NCI-H1417 (cell line): ENCODE results near the gene C9orf85.
"Not testable (repeated sequence)": the region's sequence is repeated elsewhere in the genome, so short reads cannot be mapped to it uniquely, and the experiment has no call there.

Experiments used
- DNase-seq, 3 experiments: peaks; one replicate each; lab custom pipeline; 2025; lab: John Stamatoyannopoulos, UW

C9orf85 gene

GRCh38 chr9:71911061-71911907 lies at the start of gene C9orf85, which contains the start of gene ABHD17B:
C9orf85 (plus strand) TSS chr9:71911639; CDS start chr9:71911735, 96 bp downstream.
ABHD17B (minus strand) TSS chr9:71911193; CDS start chr9:71875080, 36,113 bp downstream.
- peak; percentile 96 to 100 (median 100) for DNase-seq

- DNase-seq: no peak
Observed at GRCh38 chr9:71863631-71864030, 47.8 kb upstream of the C9orf85 start.

GRCh38 chr9:71875345-71875744 lies 36.1 kb upstream of the C9orf85 start:
- no peak for DNase-seq

DNA sequence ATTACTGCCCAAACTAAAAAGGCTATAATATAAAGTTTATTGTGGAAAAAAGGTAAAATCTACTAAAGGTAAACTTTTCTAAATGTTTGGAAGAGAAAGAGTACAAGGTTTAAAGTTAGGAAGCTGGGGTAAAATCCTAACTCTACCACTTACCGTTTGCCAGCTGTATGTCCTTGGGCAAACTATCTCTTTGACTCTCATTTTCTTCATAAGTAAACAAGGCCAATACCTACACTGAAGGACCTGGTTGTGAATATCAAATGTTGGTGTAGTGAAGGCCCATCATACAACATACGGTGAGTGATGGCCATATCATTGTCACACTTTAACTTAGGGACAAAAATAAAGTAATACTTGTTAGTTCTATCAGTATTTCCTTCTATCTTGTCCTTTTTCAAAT lies 35.3 kb upstream of the C9orf85 start:
- DNase-seq: no peak

GRCh38 chr9:71876829-71877228 lies 34.6 kb upstream of the C9orf85 start:
- no peak for DNase-seq

DNA sequence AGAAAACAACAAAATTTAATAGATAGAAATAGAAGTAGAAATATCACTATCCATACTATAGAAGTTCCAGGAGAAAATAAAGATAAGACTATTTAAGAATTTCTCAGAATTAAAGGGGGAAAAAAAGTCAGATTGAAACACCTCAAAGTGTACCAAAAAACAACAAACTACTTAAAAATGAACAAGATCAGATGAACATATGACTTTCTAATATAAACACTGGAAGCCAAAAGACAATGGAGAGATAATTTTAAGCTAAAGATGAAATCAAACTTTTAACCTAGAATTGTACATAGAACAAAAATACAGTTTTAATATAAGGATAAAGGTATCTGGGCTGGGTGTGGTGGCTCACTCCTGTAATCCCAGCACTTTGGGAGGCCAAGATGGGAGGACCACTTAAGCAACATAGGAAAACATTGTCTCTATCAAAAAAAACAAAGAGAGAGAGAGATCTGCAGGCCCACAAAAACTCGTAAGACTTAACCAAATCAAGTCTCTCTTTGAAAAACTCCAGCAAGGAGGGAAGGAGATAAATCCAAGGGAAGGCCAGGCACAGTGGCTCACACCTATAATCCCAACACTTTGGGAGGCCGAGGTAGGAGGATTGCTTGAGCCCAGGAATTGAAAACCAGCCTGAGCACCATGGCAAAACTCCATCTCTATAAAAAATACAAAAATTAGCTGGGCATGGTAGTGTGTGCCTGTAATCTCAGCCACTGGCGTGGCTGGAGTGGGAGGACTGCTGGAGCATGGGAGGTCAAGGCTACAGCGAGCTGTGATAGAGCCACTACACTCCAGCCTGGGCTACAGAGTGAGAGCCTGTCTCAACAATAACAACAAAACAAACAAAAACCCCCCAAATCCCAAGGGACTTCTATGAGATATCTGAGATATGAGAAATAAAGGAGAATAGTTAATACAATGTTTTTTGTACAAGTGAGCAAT lies 32.8 kb upstream of the C9orf85 start:
- DNase-seq: no peak

GRCh38 chr9:71879644-71880174 lies 31.7 kb upstream of the C9orf85 start:
- DNase-seq: no peak

- no peak for DNase-seq
Observed at GRCh38 chr9:71884005-71884404, 27.4 kb upstream of the C9orf85 start.

- no peak for DNase-seq
Observed at GRCh38 chr9:71885467-71885866, 26.0 kb upstream of the C9orf85 start.

DNA sequence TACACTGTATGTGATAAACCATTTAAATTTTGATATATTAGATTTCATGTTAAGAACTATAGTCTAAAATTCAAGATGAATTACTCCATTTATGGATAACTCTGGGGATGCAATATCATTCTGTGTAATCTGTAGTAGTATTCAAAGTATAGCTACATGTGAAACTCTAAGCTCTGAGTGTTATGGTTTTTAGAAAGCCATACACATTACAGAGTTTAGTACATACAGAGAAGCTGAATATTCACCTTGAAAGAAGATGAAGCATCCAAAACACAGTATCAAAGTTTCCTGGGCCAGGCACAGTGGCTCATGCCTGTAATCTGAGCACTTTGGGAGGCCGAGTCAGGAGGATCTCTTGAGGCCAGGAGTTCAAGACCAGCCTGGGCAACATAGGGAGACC lies 25.4 kb upstream of the C9orf85 start:
- DNase-seq: no peak

DNA sequence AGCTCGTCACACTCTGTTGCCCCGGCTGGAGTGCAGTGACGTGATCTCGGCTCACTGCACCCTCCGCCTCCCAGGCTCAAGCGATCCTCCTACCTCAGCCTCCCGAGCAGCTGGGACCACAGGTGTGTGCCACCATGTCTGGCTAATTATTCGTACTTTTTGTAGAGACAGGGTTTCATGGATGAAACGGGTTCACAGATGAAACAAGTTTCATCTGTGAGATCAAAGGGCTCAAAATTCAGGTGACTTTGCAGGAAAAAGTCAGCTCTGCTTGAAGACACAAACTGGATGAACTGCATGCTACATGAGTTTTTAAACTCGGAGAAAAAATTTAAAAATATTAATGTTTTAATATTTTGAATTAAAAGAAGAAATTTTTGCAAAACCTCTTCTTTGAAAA lies 24.9 kb upstream of the C9orf85 start:
- no peak for DNase-seq

- DNase-seq: no peak
Observed at GRCh38 chr9:71887362-71887761, 24.1 kb upstream of the C9orf85 start.

- DNase-seq: no peak
Observed at GRCh38 chr9:71890042-71890679, 21.3 kb upstream of the C9orf85 start.

DNA sequence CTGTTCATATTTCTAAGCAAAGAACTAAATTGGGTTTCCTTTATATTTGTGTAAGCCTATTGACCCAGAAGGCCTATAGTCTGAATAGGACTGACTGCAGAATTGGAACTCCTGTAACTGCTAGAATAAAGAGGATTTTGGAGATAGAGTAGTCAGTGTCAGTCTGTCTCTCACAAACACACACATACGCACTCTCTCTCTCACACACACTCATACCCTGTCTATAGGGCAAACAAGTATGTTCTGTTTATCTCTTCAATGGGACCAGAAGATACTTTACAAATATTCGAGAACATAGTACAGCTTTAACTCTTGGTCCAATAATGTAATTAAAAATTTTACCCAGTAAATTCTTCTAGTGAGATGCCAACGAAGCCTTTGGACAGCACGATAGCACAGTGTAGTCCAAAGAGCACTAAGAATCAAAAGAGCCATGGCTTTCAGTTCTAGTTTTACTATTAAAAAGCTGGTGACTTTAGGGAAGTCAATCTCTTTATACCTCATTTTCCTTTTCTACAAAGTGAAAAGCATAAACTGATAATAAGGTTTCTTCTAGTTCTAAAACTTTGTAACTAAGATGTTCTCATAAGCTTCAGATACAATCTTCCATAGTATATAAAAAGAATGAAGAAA lies 19.8 kb upstream of the C9orf85 start:
- DNase-seq: no peak

DNA sequence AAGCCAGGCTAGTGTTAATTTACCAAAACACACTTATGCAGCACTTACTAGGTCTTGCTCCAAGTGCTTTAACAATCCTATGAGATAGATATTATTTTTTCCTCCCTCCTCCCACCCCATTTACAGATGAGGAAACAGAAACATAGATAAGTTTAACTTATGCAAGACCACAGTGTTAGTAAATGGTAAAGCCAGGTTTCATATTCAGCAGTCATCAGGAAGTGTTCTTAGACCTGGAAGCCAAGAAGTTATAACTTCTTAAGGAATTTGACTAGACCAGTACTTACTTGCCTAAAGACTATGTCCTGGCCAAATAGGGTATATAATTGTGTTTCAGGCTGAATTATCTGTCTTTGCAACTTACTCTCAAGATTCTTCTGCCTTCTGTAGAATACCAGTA lies 16.3 kb upstream of the C9orf85 start:
- DNase-seq: no peak

- DNase-seq: no peak
Observed at GRCh38 chr9:71895955-71896354, 15.5 kb upstream of the C9orf85 start.

DNA sequence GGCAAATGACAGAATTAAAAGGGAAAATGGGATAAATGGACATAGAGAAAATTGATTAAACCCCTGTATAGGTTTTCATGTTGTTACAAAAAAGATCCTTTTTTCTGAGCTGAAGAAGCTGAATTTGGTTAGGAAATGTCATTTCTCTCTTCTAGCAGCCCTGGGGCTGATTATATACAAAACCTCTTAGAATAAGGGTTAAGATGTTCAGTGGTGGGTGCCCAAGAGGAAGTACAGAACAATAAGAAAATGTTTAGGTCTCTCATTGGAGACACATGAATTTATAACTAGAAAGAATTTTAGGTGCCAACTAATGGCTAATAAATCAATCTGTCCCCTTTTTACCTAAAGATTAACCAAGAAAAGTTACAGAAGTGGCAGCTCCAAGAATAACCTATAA lies 14.7 kb upstream of the C9orf85 start:
- DNase-seq: no peak

GRCh38 chr9:71897577-71897976 lies 13.9 kb upstream of the C9orf85 start:
- no peak for DNase-seq

- DNase-seq: not testable (repeated sequence)
Observed at GRCh38 chr9:71898756-71899155, 12.7 kb upstream of the C9orf85 start.

- no peak for DNase-seq
Observed at GRCh38 chr9:71901695-71902597, 9.5 kb upstream of the C9orf85 start.
